ENCODE measurements around the gene DPH6.

DPH6 gene

DNA sequence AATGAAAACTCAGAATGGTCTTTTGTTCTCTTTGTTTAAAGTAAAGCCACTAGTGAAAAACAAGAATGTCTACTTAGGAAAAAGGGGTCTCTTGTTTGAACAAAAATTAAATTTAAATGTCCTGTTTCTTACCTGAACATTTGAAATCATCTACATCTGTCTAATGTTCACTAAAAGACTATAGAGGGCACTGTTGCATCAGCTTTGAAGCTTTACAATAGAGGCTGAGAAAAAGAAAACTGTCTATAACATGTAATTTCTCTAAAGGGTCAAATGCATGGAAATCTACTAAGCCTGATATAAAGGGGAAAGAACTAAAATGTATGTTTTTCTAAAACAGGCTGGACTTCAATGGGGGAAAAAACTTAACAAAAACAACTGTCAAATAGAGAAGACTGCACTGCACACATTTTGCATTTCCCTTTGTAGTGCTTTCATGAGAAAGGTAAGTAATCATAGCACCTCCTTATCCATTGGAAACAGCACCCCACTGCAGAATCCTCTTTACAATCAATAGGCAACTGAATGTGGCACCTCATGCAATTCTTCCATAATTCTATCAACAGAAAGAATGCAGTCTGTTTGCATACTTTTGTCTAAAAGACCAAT lies 26.3 kb downstream of the DPH6 start:
- H3K9me3 ChIP-seq (ENCODE audit: control insufficient read depth in 1 of 2, low read length in 2 of 2): no peaks in the 10 kb centered on the region
- H3K4me1 ChIP-seq (ENCODE audit: control insufficient read depth in 1 of 2, insufficient read depth in 2 of 2, low read length in 2 of 2): peaks cover 0 to 4% of the 10 kb centered on the region in 2 donors
- H3K36me3 ChIP-seq (ENCODE audit: control insufficient read depth in 1 of 2, insufficient read depth in 2 of 2, low read length in 2 of 2): no peaks in the 10 kb centered on the region
- no peak overlapping the region for H3K9ac ChIP-seq (ENCODE audit: low read depth in 1 of 2, low read length in 2 of 2)
- no peaks in the 10 kb centered on the region for H3K27me3 ChIP-seq (ENCODE audit: control insufficient read depth in 1 of 2, insufficient read depth in 2 of 2, low read length in 2 of 2)
- no peak overlapping the region for H3K4me3 ChIP-seq (ENCODE audit: low read depth in 1 of 2, low read length in 2 of 2)
- H3K27ac ChIP-seq (ENCODE audit: low read depth, low read length): no peak overlapping the region

DNA sequence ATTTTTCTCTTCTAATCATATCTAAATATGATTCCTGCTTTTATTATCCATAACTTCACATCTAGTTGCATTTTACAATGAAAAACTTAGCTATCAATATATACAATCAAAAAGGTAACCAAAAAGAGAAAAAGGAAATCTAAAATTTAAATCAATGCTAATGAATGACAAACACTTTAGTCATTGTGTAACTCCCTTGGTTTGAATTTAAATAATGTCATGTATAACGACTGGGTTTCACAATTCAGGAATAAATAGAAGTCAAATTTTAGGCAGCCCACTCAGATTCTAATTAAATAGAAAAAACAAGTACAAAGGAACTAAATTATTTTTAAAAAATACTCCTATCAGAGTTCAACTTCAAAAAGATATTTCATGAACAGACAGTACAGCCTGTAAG lies 26.9 kb downstream of the DPH6 start:
- H3K9me3 ChIP-seq (ENCODE audit: control insufficient read depth in 1 of 2, low read length in 2 of 2): no peaks in the 10 kb centered on the region
- H3K4me1 ChIP-seq (ENCODE audit: control insufficient read depth in 1 of 2, insufficient read depth in 2 of 2, low read length in 2 of 2): peaks cover 0 to 4% of the 10 kb centered on the region in 2 donors
- no peak overlapping the region for H3K4me3 ChIP-seq (ENCODE audit: low read depth in 1 of 2, low read length in 2 of 2)
- H3K27ac ChIP-seq (ENCODE audit: low read depth, low read length): no peak overlapping the region
- no peaks in the 10 kb centered on the region for H3K27me3 ChIP-seq (ENCODE audit: control insufficient read depth in 1 of 2, insufficient read depth in 2 of 2, low read length in 2 of 2)
- no peaks in the 10 kb centered on the region for H3K36me3 ChIP-seq (ENCODE audit: control insufficient read depth in 1 of 2, insufficient read depth in 2 of 2, low read length in 2 of 2)
- H3K9ac ChIP-seq (ENCODE audit: low read depth in 1 of 2, low read length in 2 of 2): no peak overlapping the region

DNA sequence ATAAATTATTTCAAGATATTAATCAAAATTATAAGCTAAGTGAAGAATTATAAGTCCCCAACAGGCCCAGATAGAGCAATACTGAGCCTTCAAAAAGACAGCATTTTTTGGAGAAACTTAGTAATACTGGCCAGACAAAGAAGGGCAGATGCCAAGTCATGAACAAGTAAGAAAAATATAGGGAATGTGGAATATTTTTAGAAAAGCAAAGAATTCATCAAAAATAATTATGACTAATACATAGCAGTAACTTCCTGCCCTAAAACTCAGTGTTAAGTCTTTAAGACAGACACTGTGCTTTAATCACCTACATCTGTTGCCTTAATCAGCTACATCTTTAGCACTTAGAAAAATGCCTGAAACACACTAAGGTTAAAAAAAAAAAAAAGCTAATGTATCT lies 31.2 kb downstream of the DPH6 start:
- H3K27ac ChIP-seq (ENCODE audit: low read depth, low read length): no peak overlapping the region

GRCh38 chr15:35507932-35508638 lies 37.9 kb downstream of the DPH6 start:
- H3K4me1 ChIP-seq (ENCODE audit: control insufficient read depth in 1 of 2, insufficient read depth in 2 of 2, low read length in 2 of 2): peaks cover 5 to 20% of the 10 kb centered on the region in 2 donors
- no peaks in the 10 kb centered on the region for H3K9me3 ChIP-seq (ENCODE audit: control insufficient read depth in 1 of 2, low read length in 2 of 2)
- no peaks in the 10 kb centered on the region for H3K27me3 ChIP-seq (ENCODE audit: control insufficient read depth in 1 of 2, insufficient read depth in 2 of 2, low read length in 2 of 2)
- no peak overlapping the region for H3K4me3 ChIP-seq (ENCODE audit: low read depth in 1 of 2, low read length in 2 of 2)
- H3K27ac ChIP-seq (ENCODE audit: low read depth, low read length): no peak overlapping the region
- H3K36me3 ChIP-seq (ENCODE audit: control insufficient read depth in 1 of 2, insufficient read depth in 2 of 2, low read length in 2 of 2): no peaks in the 10 kb centered on the region
- no peak overlapping the region for H3K9ac ChIP-seq (ENCODE audit: low read depth in 1 of 2, low read length in 2 of 2)

More for the DNA sequence above, 31.2 kb downstream of the DPH6 start:
- Histone ChIP-seq H3K9ac (ENCODE audit: low read depth in 1 of 2, low read length in 2 of 2) (no peak overlapping the region), H3K27me3 (ENCODE audit: control insufficient read depth in 1 of 2, insufficient read depth in 2 of 2, low read length in 2 of 2) (no peaks in the 10 kb centered on the region), H3K9me3 (ENCODE audit: control insufficient read depth in 1 of 2, low read length in 2 of 2) (no peaks in the 10 kb centered on the region), H3K4me1 (ENCODE audit: control insufficient read depth in 1 of 2, insufficient read depth in 2 of 2, low read length in 2 of 2) (no peaks in the 10 kb centered on the region), H3K36me3 (ENCODE audit: control insufficient read depth in 1 of 2, insufficient read depth in 2 of 2, low read length in 2 of 2) (no peaks in the 10 kb centered on the region), H3K4me3 (ENCODE audit: low read depth in 1 of 2, low read length in 2 of 2) (no peak overlapping the region)

DNA sequence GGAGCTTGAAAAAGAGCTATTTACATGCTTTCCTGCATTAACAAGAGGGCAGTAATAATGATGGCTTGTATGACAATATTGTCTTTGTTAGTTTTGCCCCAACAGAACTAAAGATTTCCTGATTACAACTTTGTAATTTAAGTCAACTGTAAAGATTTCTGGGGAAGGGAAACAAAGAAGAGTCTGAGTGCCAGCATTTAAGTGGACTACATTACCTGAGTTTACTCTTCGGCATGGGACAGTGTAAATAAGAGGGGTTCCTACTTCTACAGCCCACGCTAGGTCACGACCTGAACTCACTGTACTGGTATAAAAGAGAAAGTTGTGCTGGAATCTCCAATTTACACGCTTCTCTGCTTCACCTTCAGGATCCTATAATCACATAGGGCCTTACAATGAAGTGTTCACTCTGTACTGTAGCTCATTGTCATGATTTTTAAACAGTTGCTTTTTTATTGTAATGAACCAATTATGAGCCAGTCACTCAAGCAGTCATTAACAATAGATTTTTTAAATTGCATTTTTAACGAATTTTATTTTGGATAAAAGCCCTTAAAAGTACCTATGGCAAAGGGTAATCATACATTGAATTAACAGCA lies 39.6 kb downstream of the DPH6 start:
- Histone ChIP-seq H3K27me3 (ENCODE audit: control insufficient read depth in 1 of 2, insufficient read depth in 2 of 2, low read length in 2 of 2) (no peaks in the 10 kb centered on the region), H3K36me3 (ENCODE audit: control insufficient read depth in 1 of 2, insufficient read depth in 2 of 2, low read length in 2 of 2) (no peaks in the 10 kb centered on the region), H3K4me3 (ENCODE audit: low read depth in 1 of 2, low read length in 2 of 2) (no peak overlapping the region), H3K27ac (ENCODE audit: low read depth, low read length) (no peak overlapping the region), H3K4me1 (ENCODE audit: control insufficient read depth in 1 of 2, insufficient read depth in 2 of 2, low read length in 2 of 2) (peaks cover 5 to 20% of the 10 kb centered on the region in 2 donors), H3K9me3 (ENCODE audit: control insufficient read depth in 1 of 2, low read length in 2 of 2) (no peaks in the 10 kb centered on the region), H3K9ac (ENCODE audit: low read depth in 1 of 2, low read length in 2 of 2) (no peak overlapping the region)

- Histone ChIP-seq H3K4me3 (ENCODE audit: low read depth in 1 of 2, low read length in 2 of 2) (no peak overlapping the region), H3K9me3 (ENCODE audit: control insufficient read depth in 1 of 2, low read length in 2 of 2) (no peaks in the 10 kb centered on the region), H3K27ac (ENCODE audit: low read depth, low read length) (no peak overlapping the region), H3K36me3 (ENCODE audit: control insufficient read depth in 1 of 2, insufficient read depth in 2 of 2, low read length in 2 of 2) (no peaks in the 10 kb centered on the region), H3K4me1 (ENCODE audit: control insufficient read depth in 1 of 2, insufficient read depth in 2 of 2, low read length in 2 of 2) (peaks cover 5 to 20% of the 10 kb centered on the region in 2 donors), H3K9ac (ENCODE audit: low read depth in 1 of 2, low read length in 2 of 2) (no peak overlapping the region), H3K27me3 (ENCODE audit: control insufficient read depth in 1 of 2, insufficient read depth in 2 of 2, low read length in 2 of 2) (no peaks in the 10 kb centered on the region)
Measured at GRCh38 chr15:35505809-35506208, 40.2 kb downstream of the DPH6 start.

- H3K9ac ChIP-seq (ENCODE audit: low read depth in 1 of 2, low read length in 2 of 2): no peak overlapping the region
- H3K9me3 ChIP-seq (ENCODE audit: control insufficient read depth in 1 of 2, low read length in 2 of 2): no peaks in the 10 kb centered on the region
- no peaks in the 10 kb centered on the region for H3K36me3 ChIP-seq (ENCODE audit: control insufficient read depth in 1 of 2, insufficient read depth in 2 of 2, low read length in 2 of 2)
- peaks cover 5 to 20% of the 10 kb centered on the region in 2 donors for H3K4me1 ChIP-seq (ENCODE audit: control insufficient read depth in 1 of 2, insufficient read depth in 2 of 2, low read length in 2 of 2)
- H3K4me3 ChIP-seq (ENCODE audit: low read depth in 1 of 2, low read length in 2 of 2): no peak overlapping the region
- no peaks in the 10 kb centered on the region for H3K27me3 ChIP-seq (ENCODE audit: control insufficient read depth in 1 of 2, insufficient read depth in 2 of 2, low read length in 2 of 2)
- no peak overlapping the region for H3K27ac ChIP-seq (ENCODE audit: low read depth, low read length)
Measured at GRCh38 chr15:35505141-35505540, 40.8 kb downstream of the DPH6 start.

DNA sequence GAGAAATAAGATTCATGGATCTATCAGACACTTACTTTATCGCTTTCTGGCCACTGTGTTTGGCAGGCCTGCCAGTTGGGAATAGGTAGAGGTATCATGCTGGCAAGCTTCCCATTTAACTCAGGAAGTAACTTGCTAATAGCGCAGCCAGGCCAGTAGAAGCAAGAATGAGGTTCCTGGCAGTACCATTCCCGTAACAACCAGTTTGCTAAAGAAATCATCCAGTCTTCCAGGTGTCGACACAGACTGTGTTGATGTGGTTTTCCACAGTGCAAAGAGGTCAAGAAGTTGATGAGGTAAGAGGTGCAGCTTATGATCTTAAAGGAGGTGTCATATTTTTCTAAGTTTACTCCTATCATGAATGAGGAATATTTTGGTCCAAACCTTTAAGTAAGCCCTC lies 46.2 kb downstream of the DPH6 start:
- H3K27me3 ChIP-seq (ENCODE audit: control insufficient read depth in 1 of 2, insufficient read depth in 2 of 2, low read length in 2 of 2): no peaks in the 10 kb centered on the region

GRCh38 chr15:35496585-35496984 lies 49.4 kb downstream of the DPH6 start:
- H3K27me3 ChIP-seq (ENCODE audit: control insufficient read depth in 1 of 2, insufficient read depth in 2 of 2, low read length in 2 of 2): no peaks in the 10 kb centered on the region
- H3K9ac ChIP-seq (ENCODE audit: low read depth in 1 of 2, low read length in 2 of 2): no peak overlapping the region

More for the DNA sequence above, 46.2 kb downstream of the DPH6 start:
- no peaks in the 10 kb centered on the region for H3K9me3 ChIP-seq (ENCODE audit: control insufficient read depth in 1 of 2, low read length in 2 of 2)
- no peak overlapping the region for H3K27ac ChIP-seq (ENCODE audit: low read depth, low read length)
- no peak overlapping the region for H3K4me3 ChIP-seq (ENCODE audit: low read depth in 1 of 2, low read length in 2 of 2)
- no peak overlapping the region for H3K9ac ChIP-seq (ENCODE audit: low read depth in 1 of 2, low read length in 2 of 2)
- H3K36me3 ChIP-seq (ENCODE audit: control insufficient read depth in 1 of 2, insufficient read depth in 2 of 2, low read length in 2 of 2): no peaks in the 10 kb centered on the region
- H3K4me1 ChIP-seq (ENCODE audit: control insufficient read depth in 1 of 2, insufficient read depth in 2 of 2, low read length in 2 of 2): no peaks in the 10 kb centered on the region

DNA sequence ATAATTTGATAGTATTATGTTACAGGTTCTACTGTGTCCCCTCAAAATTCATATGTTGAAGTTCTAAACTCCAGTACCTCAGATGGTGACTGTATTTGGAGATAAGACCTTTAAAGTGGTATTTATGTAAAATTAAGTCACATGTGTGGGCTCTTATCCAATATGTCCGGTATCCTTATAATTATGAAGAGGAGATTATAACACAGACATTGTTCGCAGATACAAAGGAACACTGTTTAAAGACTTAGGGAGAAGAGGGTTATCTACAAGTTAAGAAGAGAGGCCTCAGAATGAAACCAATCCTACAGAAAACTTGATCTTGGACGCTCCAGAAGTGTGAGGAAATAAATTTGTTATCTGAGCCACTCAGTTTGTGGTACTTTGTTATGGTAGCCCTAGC lies 50.9 kb downstream of the DPH6 start:
- no peak overlapping the region for H3K9ac ChIP-seq (ENCODE audit: low read depth in 1 of 2, low read length in 2 of 2)
- no peaks in the 10 kb centered on the region for H3K9me3 ChIP-seq (ENCODE audit: control insufficient read depth in 1 of 2, low read length in 2 of 2)
- peaks cover 5 to 12% of the 10 kb centered on the region in 2 donors for H3K4me1 ChIP-seq (ENCODE audit: control insufficient read depth in 1 of 2, insufficient read depth in 2 of 2, low read length in 2 of 2)
- H3K36me3 ChIP-seq (ENCODE audit: control insufficient read depth in 1 of 2, insufficient read depth in 2 of 2, low read length in 2 of 2): no peaks in the 10 kb centered on the region
- no peak overlapping the region for H3K4me3 ChIP-seq (ENCODE audit: low read depth in 1 of 2, low read length in 2 of 2)
- H3K27ac ChIP-seq (ENCODE audit: low read depth, low read length): no peak overlapping the region
- no peaks in the 10 kb centered on the region for H3K27me3 ChIP-seq (ENCODE audit: control insufficient read depth in 1 of 2, insufficient read depth in 2 of 2, low read length in 2 of 2)

More at GRCh38 chr15:35496585-35496984, 49.4 kb downstream of the DPH6 start:
- no peak overlapping the region for H3K27ac ChIP-seq (ENCODE audit: low read depth, low read length)
- H3K4me1 ChIP-seq (ENCODE audit: control insufficient read depth in 1 of 2, insufficient read depth in 2 of 2, low read length in 2 of 2): peaks cover 5 to 12% of the 10 kb centered on the region in 2 donors
- H3K4me3 ChIP-seq (ENCODE audit: low read depth in 1 of 2, low read length in 2 of 2): no peak overlapping the region
- H3K36me3 ChIP-seq (ENCODE audit: control insufficient read depth in 1 of 2, insufficient read depth in 2 of 2, low read length in 2 of 2): no peaks in the 10 kb centered on the region
- no peaks in the 10 kb centered on the region for H3K9me3 ChIP-seq (ENCODE audit: control insufficient read depth in 1 of 2, low read length in 2 of 2)
